Hypothalamus (tissue), 51 donors: ENCODE measurements around the gene CERKL.

Experiments
- DNase-seq, 51 donors: peaks; one replicate each; lab custom pipeline; 2025; lab: John Stamatoyannopoulos, UW

Gene CERKL

GRCh38 chr2:181527058-181527457, 129.8 kb downstream of the CERKL start:
- no peak for DNase-seq

- DNase-seq = no peak
Measured at GRCh38 chr2:181526014-181526413, 130.9 kb downstream of the CERKL start.

GRCh38 chr2:181523756-181524155, 133.1 kb downstream of the CERKL start:
- DNase-seq = no peak

GRCh38 chr2:181520253-181520652, 136.7 kb downstream of the CERKL start:
- DNase-seq = no peak

- DNase-seq = peak in 1 of 51 donors; percentile 2
Measured at GRCh38 chr2:181517685-181518301, 139.1 kb downstream of the CERKL start.

GRCh38 chr2:181516992-181517391, 139.9 kb downstream of the CERKL start:
- DNase-seq = no peak

DNA sequence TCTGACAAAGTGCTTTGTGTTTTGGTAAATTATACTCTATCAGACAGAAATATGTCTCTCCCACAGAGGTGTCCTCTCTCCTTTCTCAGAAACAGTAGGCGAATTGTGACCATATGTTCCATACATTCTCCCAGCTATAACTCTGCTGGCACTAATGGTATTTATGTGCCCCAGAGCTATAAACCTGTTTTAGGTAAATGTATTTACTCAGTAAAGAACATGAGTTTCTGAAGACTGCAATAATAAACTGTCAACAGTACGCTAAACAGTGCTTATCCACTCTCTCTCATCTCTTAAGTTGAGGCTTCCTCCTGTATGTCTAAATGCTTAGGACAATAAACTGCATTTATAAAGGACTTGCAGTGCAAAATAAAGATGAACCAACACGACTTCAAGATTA, 141.2 kb downstream of the CERKL start:
- DNase-seq = no peak

GRCh38 chr2:181500201-181500600, 156.7 kb downstream of the CERKL start:
- no peak for DNase-seq

DNA sequence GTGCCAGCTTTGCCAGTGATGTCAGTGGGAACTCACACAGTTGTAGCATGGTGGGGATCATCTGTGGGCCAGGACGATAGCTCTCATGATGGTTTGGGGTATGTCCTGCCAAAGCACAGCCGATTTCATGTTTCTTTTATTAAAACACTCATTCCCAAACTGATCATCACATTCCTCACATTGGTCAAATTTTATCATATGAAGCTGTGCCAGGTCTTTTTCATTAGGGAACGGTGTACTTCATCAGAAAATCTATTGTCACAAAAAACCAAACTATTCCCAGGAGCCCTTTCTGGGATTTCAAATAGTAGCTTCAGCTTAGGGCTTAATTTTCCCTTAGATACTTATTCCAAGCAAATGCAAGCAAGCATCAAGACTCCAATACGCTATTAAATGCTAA, 157.7 kb downstream of the CERKL start:
- DNase-seq = no peak
